ENCODE measurements around the gene TIMM10.
"Not testable (repeated sequence)": the region's sequence is repeated elsewhere in the genome, so short reads cannot be mapped to it uniquely, and the experiment has no call there.

Gene TIMM10

GRCh38 chr11:57541169-57541568 lies 10.6 kb upstream of the TIMM10 start:
- no peak for DNase-seq

GRCh38 chr11:57539342-57539741 lies 8.8 kb upstream of the TIMM10 start:
- no peak for DNase-seq

- no peak for DNase-seq
Observed at GRCh38 chr11:57536947-57537619, 6.5 kb upstream of the TIMM10 start, which contains the start of gene SMTNL1. Gene SMTNL1 (plus strand): TSS chr11:57537595. CDS start chr11:57542643, 5,048 bp downstream.

- not testable (repeated sequence) for DNase-seq
Observed at GRCh38 chr11:57534449-57534848, 3.9 kb upstream of the TIMM10 start.

GRCh38 chr11:57530215-57530595 lies 349 bp downstream of the TIMM10 start:
- no peak for DNase-seq

GRCh38 chr11:57529012-57529411 lies 1.5 kb downstream of the TIMM10 start:
- DNase-seq = no peak

GRCh38 chr11:57527056-57527631 lies 3.4 kb downstream of the TIMM10 start:
- DNase-seq = peak; percentile 54 to 58

- DNase-seq = no peak
Observed at GRCh38 chr11:57523419-57523818, 7.1 kb downstream of the TIMM10 start.

- DNase-seq = no peak
Observed at GRCh38 chr11:57521116-57521515, 9.4 kb downstream of the TIMM10 start.

- DNase-seq = no peak
Observed at GRCh38 chr11:57516061-57516443, 14.5 kb downstream of the TIMM10 start.

GRCh38 chr11:57515332-57516060 lies 15.1 kb downstream of the TIMM10 start, which contains the start of gene SLC43A1:
Gene SLC43A1 (minus strand): TSS chr11:57515702. CDS start chr11:57514111, 1,591 bp downstream.
- DNase-seq = no peak

- DNase-seq = peak; percentile 26 to 28
Observed at GRCh38 chr11:57514538-57515331, 15.8 kb downstream of the TIMM10 start.

GRCh38 chr11:57513911-57514537 lies 16.5 kb downstream of the TIMM10 start:
- DNase-seq = peak in 1 of 2 donors; percentile 33

- DNase-seq = no peak
Observed at GRCh38 chr11:57513452-57513795, 17.1 kb downstream of the TIMM10 start.

- DNase-seq = no peak
Observed at GRCh38 chr11:57512646-57513451, 17.7 kb downstream of the TIMM10 start.

GRCh38 chr11:57511741-57512430 lies 18.7 kb downstream of the TIMM10 start:
- DNase-seq = no peak

- no peak for DNase-seq
Observed at GRCh38 chr11:57508341-57509170, 22.0 kb downstream of the TIMM10 start.

- no peak for DNase-seq
Observed at GRCh38 chr11:57506522-57506921, 24.0 kb downstream of the TIMM10 start.

GRCh38 chr11:57504511-57504910 lies 26.0 kb downstream of the TIMM10 start:
- no peak for DNase-seq

- no peak for DNase-seq
Observed at GRCh38 chr11:57502870-57503269, 27.7 kb downstream of the TIMM10 start.

Measured in inflammatory macrophage (primary cell).